Measurements from ENCODE around the gene SOS1.

DNA sequence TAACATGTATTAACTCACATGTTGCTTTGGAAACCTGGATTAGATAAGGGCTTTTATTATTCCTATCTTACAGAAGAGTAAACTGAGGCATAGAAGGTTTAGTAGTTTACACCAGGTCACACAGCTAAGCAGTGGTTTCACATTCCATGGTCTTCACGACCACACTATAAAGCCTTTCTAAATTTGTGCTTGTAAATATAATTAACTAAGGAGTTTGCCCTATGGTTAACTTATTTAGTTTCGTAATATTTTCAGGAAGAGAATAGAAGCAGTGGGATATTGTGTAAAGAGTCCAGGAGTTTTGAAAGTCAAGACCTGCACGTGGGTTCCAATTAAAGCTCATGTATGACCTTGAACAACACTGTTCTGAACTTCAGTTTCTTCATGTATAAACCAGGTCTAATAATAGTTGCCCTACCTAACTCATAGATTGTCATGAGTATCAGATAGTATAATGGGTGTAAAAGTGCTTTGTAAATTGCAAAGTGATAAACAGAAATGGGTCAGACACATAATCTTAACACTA, 19.5 kb upstream of the SOS1 start:
- no peak for TF ChIP-seq EZH2phosphoT487 (IDR thresholded peaks at IDR 0.05)
- TF ChIP-seq, protein P1, sequence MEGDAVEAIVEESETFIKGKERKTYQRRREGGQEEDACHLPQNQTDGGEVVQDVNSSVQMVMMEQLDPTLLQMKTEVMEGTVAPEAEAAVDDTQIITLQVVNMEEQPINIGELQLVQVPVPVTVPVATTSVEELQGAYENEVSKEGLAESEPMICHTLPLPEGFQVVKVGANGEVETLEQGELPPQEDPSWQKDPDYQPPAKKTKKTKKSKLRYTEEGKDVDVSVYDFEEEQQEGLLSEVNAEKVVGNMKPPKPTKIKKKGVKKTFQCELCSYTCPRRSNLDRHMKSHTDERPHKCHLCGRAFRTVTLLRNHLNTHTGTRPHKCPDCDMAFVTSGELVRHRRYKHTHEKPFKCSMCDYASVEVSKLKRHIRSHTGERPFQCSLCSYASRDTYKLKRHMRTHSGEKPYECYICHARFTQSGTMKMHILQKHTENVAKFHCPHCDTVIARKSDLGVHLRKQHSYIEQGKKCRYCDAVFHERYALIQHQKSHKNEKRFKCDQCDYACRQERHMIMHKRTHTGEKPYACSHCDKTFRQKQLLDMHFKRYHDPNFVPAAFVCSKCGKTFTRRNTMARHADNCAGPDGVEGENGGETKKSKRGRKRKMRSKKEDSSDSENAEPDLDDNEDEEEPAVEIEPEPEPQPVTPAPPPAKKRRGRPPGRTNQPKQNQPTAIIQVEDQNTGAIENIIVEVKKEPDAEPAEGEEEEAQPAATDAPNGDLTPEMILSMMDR (IDR thresholded peaks at IDR 0.05): no peak
- no peak for TF ChIP-seq EZH2 (IDR thresholded peaks at IDR 0.05)

Measured in neural progenitor cell (in vitro differentiated cells).